ENCODE results near the gene ZBTB44.
"Not testable (repeated sequence)": the region's sequence is repeated elsewhere in the genome, so short reads cannot be mapped to it uniquely, and the experiment has no call there.

Gene ZBTB44

DNA sequence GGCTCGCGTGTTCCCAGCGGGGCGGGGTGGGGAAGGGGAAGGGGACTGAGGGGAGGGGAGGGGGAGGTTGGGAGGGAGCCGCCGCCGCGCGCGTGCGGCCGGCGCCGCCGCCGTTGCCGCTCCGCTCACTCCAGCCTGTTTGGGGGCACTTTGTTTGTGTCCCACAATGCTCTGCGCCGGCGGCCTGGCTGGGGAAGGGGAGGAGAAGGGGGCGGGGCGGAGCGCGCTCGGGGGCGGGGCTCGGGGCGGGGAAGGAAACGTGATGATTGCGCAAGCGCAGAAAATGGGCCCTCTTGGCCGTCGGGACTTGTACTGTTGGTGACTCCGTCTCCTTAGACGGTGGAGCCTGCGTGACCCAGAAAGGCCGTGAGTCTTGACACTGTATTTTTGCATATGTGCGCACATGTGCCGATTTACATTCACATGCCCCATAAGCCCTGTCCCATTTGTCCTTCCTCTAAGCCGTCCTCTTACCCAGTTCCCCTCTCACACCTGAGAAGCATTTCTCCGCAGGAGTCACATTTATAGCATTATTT lies at the start of gene ZBTB44:
Gene ZBTB44 (minus strand): TSS at position 168 of the 536 bp plus-strand sequence. CDS start 53,044 bp downstream, outside the sequence.
- Mint-ChIP-seq H3K4me3 (peak within 1 kb of the TSS; percentile 94), H3K9me3 (no peaks in the 10 kb centered on the region), H3K36me3 (peaks cover under 1% of the 10 kb centered on the region), H3K27ac (peak within 1 kb of the TSS; percentile 95), H3K4me1 (peaks cover 40% of the 10 kb centered on the region), H3K27me3 (no peaks in the 10 kb centered on the region)
- peak; percentile 89 for ATAC-seq

- peaks cover 7% of the 10 kb centered on the region for H3K36me3 Mint-ChIP-seq
- no peak for ATAC-seq
- no peak overlapping the region for H3K4me3 Mint-ChIP-seq
- no peaks in the 10 kb centered on the region for H3K27me3 Mint-ChIP-seq
- H3K9me3 Mint-ChIP-seq, result peaks cover 16% of the 10 kb centered on the region
- no peak overlapping the region for H3K27ac Mint-ChIP-seq
- no peaks in the 10 kb centered on the region for H3K4me1 Mint-ChIP-seq
These were observed 44.7 kb upstream of the ZBTB44 start for GRCh38 chr11:130359419-130359818.

GRCh38 chr11:130358398-130358797 lies 43.7 kb upstream of the ZBTB44 start:
- H3K27me3 Mint-ChIP-seq, result no peaks in the 10 kb centered on the region
- peaks cover 7% of the 10 kb centered on the region for H3K36me3 Mint-ChIP-seq
- H3K27ac Mint-ChIP-seq, result no peak overlapping the region
- no peak overlapping the region for H3K4me3 Mint-ChIP-seq
- peaks cover 16% of the 10 kb centered on the region for H3K9me3 Mint-ChIP-seq
- no peak for ATAC-seq
- no peaks in the 10 kb centered on the region for H3K4me1 Mint-ChIP-seq

DNA sequence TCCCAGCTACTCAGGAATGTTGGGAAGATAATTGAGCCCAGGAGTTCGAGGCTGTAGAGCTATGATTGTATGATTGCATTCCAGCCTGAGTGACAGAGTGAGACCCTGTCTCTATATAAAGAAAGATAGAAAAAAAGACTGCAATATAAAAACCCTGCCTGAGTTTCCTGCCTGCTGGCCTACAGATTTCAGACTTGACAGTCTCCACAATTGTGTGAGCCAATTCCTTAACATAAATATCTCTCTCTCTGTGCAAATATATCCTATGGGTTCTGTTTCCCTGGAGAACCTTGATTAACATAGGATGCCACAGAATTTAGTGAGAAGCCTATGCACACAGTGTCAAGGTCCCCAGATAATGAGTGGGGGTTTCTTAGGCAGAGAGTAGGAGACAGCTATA lies 32.5 kb upstream of the ZBTB44 start:
- no peak for ATAC-seq
- Mint-ChIP-seq H3K27ac (no peak overlapping the region), H3K4me3 (no peak overlapping the region), H3K27me3 (no peaks in the 10 kb centered on the region), H3K36me3 (peaks cover 15% of the 10 kb centered on the region), H3K9me3 (no peaks in the 10 kb centered on the region), H3K4me1 (no peaks in the 10 kb centered on the region)

- no peak for ATAC-seq
- Mint-ChIP-seq H3K9me3 (peaks cover 8% of the 10 kb centered on the region), H3K4me3 (no peak overlapping the region), H3K27ac (no peak overlapping the region), H3K27me3 (no peaks in the 10 kb centered on the region), H3K4me1 (no peaks in the 10 kb centered on the region), H3K36me3 (peaks cover 14% of the 10 kb centered on the region)
These were observed 30.1 kb upstream of the ZBTB44 start for GRCh38 chr11:130344841-130345240.

DNA sequence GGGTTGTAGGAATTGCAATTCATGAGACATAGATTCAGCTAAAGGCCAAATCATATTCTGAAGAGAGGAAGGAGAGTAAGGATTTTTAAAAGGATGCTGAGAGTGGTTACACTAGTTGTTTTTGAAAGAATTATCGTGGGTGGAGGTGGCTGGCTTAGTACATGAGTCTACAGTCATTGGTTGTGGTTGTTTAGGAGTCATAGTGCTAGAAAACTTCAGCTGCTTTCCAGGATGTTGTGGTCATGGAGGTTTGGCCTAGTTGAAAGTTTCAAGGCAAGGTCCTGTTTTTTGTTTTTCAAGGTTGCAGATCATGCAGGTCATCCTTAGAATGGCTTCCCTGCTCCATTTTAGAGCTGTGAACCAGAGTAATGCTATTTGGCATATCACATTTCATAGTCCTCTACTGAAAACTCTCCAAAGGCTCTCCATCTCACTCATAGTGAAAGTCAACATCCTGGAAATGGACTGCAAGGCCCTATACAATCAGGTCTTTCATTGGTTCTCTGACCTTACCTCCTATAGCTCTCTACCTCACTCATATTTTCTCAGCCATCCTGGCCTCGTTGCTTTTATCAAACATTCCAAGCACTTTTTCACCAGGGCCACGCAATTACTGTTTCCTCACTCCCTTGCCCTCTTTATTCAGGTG lies 26.1 kb upstream of the ZBTB44 start:
- ATAC-seq, result no peak
- Mint-ChIP-seq H3K4me3 (no peak overlapping the region), H3K4me1 (no peaks in the 10 kb centered on the region), H3K9me3 (peaks cover 8% of the 10 kb centered on the region), H3K36me3 (peaks cover 8% of the 10 kb centered on the region), H3K27me3 (peaks cover 7% of the 10 kb centered on the region), H3K27ac (no peak overlapping the region)

GRCh38 chr11:130338667-130339066 lies 23.9 kb upstream of the ZBTB44 start:
- H3K36me3 Mint-ChIP-seq, result peaks cover 8% of the 10 kb centered on the region
- peaks cover 8% of the 10 kb centered on the region for H3K9me3 Mint-ChIP-seq
- no peaks in the 10 kb centered on the region for H3K4me1 Mint-ChIP-seq
- H3K27ac Mint-ChIP-seq, result no peak overlapping the region
- H3K27me3 Mint-ChIP-seq, result peaks cover 7% of the 10 kb centered on the region
- ATAC-seq, result no peak
- H3K4me3 Mint-ChIP-seq, result no peak overlapping the region

GRCh38 chr11:130337281-130338089 lies 22.8 kb upstream of the ZBTB44 start:
- H3K4me3 Mint-ChIP-seq, result no peak overlapping the region
- ATAC-seq, result no peak
- H3K4me1 Mint-ChIP-seq, result no peaks in the 10 kb centered on the region
- peaks cover 8% of the 10 kb centered on the region for H3K36me3 Mint-ChIP-seq
- peaks cover 8% of the 10 kb centered on the region for H3K9me3 Mint-ChIP-seq
- H3K27ac Mint-ChIP-seq, result no peak overlapping the region
- H3K27me3 Mint-ChIP-seq, result peaks cover 7% of the 10 kb centered on the region

DNA sequence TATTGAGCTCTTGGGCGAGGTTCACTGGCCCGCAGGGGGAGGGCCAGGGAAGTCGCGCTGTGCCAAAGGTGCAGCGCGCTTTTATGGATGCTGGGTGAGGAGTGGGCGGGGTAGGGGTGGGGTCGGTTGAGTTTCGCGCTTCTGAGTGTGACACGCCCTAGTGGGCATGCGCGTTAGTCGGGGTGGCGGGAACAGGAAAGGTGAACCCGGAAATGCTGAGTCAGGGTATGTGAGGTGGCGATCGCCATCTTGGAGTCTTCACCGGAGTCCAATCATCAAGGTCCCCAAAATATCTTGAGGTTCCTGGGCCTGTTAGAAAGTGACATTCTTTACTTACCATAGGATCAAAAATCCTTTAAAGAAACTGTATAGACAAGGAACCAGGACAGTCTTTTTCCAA lies 16.7 kb upstream of the ZBTB44 start:
- not testable (repeated sequence) for H3K4me3 Mint-ChIP-seq, H3K4me1 Mint-ChIP-seq, ATAC-seq, H3K27ac Mint-ChIP-seq, H3K9me3 Mint-ChIP-seq, H3K27me3 Mint-ChIP-seq
- H3K36me3 Mint-ChIP-seq, result peaks cover 11% of the 10 kb centered on the region

DNA sequence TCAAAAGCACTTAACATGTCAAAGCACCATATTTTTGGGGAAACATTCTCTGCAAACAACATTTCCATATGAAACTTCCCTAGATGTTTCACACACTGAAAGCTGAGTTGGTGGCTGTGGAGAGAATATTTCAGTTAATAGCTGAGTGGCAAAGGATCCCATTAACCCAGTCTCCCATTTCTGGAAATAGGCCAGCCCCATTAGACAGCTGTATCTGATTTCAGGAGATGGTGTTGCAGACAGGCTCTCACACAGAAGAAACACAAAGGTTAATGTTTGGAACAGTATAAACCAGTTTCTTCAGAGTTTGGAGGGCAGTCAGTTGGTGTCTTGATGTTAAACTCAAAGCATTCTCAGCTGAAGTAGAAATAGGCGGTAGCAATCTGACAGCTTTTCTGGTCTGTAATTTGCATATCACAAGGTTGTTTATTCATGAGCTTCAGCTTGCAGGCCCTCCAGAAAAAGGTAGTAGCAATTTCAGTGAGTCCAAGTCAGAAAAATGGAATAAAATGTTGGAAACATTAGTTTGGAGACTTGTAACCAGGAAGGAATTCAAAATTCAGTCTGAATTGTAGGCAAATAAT lies 15.5 kb upstream of the ZBTB44 start:
- Mint-ChIP-seq H3K36me3 (peaks cover 11% of the 10 kb centered on the region), H3K27me3 (no peaks in the 10 kb centered on the region), H3K4me1 (no peaks in the 10 kb centered on the region), H3K9me3 (peaks cover 3% of the 10 kb centered on the region), H3K4me3 (no peak overlapping the region), H3K27ac (no peak overlapping the region)
- no peak for ATAC-seq

DNA sequence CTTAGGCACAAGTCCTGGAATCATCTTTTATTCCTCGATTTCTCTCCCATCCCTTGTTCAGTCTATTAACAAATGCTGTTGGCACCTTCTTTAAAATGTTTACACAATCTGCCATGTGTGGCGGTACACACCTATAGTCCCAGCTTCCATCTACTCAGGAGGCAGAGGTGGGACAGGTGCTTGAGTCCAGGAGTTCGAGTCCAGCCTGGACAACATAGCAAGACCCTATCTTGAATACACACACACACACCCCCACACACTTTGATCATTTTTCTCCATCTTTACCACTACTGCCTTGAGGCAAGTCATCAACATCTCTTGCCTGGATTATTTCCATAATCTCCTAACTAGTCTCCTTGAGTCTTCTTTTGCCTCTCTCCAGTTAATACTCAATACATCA lies 13.7 kb upstream of the ZBTB44 start:
- no peak overlapping the region for H3K27ac Mint-ChIP-seq
- H3K9me3 Mint-ChIP-seq, result peaks cover 3% of the 10 kb centered on the region
- H3K4me3 Mint-ChIP-seq, result no peak overlapping the region
- no peaks in the 10 kb centered on the region for H3K4me1 Mint-ChIP-seq
- no peaks in the 10 kb centered on the region for H3K27me3 Mint-ChIP-seq
- ATAC-seq, result no peak
- peaks cover 11% of the 10 kb centered on the region for H3K36me3 Mint-ChIP-seq

DNA sequence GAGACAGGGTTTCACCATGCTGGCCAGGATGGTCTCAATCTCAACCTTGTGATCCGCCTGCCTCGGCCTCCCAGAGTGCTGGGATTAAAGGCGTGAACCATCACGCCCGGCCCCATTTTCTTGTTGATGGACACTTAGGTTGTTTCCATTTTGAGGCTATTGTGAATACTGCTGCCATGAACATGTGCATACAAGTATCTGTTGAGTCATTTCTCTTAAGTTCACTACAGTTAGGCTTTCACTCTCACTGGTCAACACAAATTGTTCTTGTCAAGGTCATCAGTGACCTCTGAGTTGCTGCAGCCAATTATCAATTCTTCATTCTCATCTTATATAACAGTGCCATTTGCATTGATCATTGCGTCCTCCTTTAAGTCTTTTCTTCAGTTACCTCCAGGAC lies 13.0 kb upstream of the ZBTB44 start:
- no peaks in the 10 kb centered on the region for H3K27me3 Mint-ChIP-seq

GRCh38 chr11:130325691-130326090 lies 11.0 kb upstream of the ZBTB44 start:
- Mint-ChIP-seq H3K27ac (no peak overlapping the region), H3K27me3 (no peaks in the 10 kb centered on the region), H3K36me3 (peaks cover 11% of the 10 kb centered on the region), H3K4me1 (no peaks in the 10 kb centered on the region), H3K4me3 (no peak overlapping the region), H3K9me3 (peaks cover 12% of the 10 kb centered on the region)
- ATAC-seq, result no peak

More for the DNA sequence above, 13.0 kb upstream of the ZBTB44 start:
- no peak for ATAC-seq
- peaks cover 3% of the 10 kb centered on the region for H3K9me3 Mint-ChIP-seq
- no peak overlapping the region for H3K27ac Mint-ChIP-seq
- no peaks in the 10 kb centered on the region for H3K4me1 Mint-ChIP-seq
- H3K4me3 Mint-ChIP-seq, result no peak overlapping the region
- H3K36me3 Mint-ChIP-seq, result peaks cover 11% of the 10 kb centered on the region

DNA sequence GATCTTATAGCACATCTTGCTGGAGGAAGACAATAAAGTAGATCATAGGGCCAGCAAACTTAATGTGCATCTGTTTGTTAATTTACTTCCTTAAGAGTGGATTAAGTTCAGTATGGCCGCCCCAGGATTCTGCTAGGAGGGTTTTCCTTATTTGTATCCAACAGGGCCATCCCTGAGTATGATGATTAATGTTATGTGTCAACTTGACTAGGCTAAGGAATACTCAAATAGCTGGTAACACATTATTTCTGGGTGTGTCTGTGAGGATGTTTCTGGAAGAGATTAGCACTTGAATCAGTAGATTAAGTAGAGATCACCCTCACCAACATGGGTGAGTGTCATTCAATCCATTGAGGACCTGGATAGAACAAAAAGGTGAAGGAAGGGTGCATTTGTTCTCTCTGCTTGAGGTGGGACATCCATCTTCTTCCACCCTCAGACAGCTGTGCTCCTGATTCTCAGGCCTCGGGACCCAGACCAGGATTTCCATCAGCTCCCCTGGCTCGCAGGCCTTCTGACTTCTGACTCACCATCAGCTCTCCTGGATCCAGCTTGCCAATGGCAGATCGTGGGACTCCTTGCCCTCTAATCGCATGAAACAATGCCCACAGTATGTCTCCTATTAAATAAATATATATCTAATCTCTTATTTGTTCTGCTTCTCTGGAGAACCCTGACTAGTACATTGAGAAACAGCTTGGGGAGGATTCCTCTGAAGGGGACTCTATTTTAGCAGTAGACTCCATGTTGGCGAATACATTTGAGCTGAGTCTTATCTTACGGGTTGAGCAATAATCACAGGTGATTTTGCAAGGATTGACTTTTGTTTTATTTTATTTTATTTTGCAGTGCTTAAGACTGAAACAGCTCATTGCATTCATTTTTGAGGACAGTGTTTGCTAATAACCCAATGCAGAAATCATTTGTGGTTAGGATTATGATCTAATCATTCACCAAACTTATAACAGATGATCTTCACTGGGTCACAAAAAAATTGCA lies 9.0 kb upstream of the ZBTB44 start:
- Mint-ChIP-seq H3K36me3 (peaks cover 16% of the 10 kb centered on the region), H3K4me3 (no peak overlapping the region), H3K9me3 (peaks cover 12% of the 10 kb centered on the region), H3K27me3 (no peaks in the 10 kb centered on the region), H3K4me1 (no peaks in the 10 kb centered on the region), H3K27ac (no peak overlapping the region)
- ATAC-seq, result no peak
